ENCODE results near the gene ADAMTSL2. TPM values are rescaled to one million over a fixed set of nuclear protein-coding genes. Genes with fewer than 3 reads are reported as not detected.

Gene ADAMTSL2
- polyA plus RNA-seq, 1 donor (not counting 4 experiments of a cell fraction or from before 2014, with no cell fraction given) = not detected

GRCh38 chr9:133612816-133613215 is 78.3 kb downstream of the ADAMTSL2 start:
- no peak overlapping the region for H3K9ac ChIP-seq (ENCODE audit: control insufficient read depth, extremely low read depth, insufficient read depth, low read length)
- H3K9me3 ChIP-seq (ENCODE audit: control insufficient read depth, low read depth, low read length) = no peaks in the 10 kb centered on the region
- no peak overlapping the region for H3K27ac ChIP-seq (ENCODE audit: control insufficient read depth, insufficient read depth, low read length)
- no peak overlapping the region for H2AFZ ChIP-seq (ENCODE audit: control insufficient read depth, low read length)
- no peak for TF ChIP-seq EZH2 (IDR thresholded peaks at IDR 0.05; ENCODE audit: low read length)
- no peak for TF ChIP-seq CTCF (optimal IDR thresholded peaks at IDR 0.05 in 1 of 3, IDR thresholded peaks at IDR 0.05 in 1 of 3, conservative IDR thresholded peaks at IDR 0.05 in 1 of 3; ENCODE audit: extremely low read depth in 1 of 3, insufficient read depth in 2 of 3, low read length in 3 of 3)
- peaks cover 59% of the 10 kb centered on the region for H3K27me3 ChIP-seq (ENCODE audit: control insufficient read depth, extremely low read depth, insufficient read depth, low read length)
- H3K79me2 ChIP-seq (ENCODE audit: control insufficient read depth, insufficient read depth, low read length) = no peaks in the 10 kb centered on the region
- no peaks in the 10 kb centered on the region for H3K36me3 ChIP-seq (ENCODE audit: control insufficient read depth in 2 of 2, extremely low read depth in 1 of 2, insufficient read depth in 2 of 2, low read length in 2 of 2)
- dilution Hi-C loops (cut with MboI; ENCODE audit: extremely low pct_ligation_motif_present, low sequenced_read_pairs) = no loop called here
- no peak overlapping the region for H3K4me3 ChIP-seq (ENCODE audit: control insufficient read depth in 2 of 3, extremely low read depth in 1 of 3, insufficient read depth in 2 of 3, low read depth in 1 of 3, low read length in 3 of 3)
- H3K9me1 ChIP-seq (ENCODE audit: control insufficient read depth, extremely low read depth, insufficient read depth, low read length) = no peaks in the 10 kb centered on the region
- DNase-seq (ENCODE audit: low read depth, low spot score) (no peak), FAIRE-seq (no peak)
- H4K20me1 ChIP-seq (ENCODE audit: control insufficient read depth, extremely low read depth, insufficient read depth, low read length) = no peaks in the 10 kb centered on the region
- no peaks in the 10 kb centered on the region for H3K4me1 ChIP-seq (ENCODE audit: control insufficient read depth, extremely low read depth, insufficient read depth, low read length)
- H3K4me2 ChIP-seq (ENCODE audit: control insufficient read depth, extremely low read depth, insufficient read depth, low read depth, low read length) = no peak overlapping the region

- TF ChIP-seq CTCF (optimal IDR thresholded peaks at IDR 0.05 in 1 of 3, IDR thresholded peaks at IDR 0.05 in 1 of 3, conservative IDR thresholded peaks at IDR 0.05 in 1 of 3; ENCODE audit: extremely low read depth in 1 of 3, insufficient read depth in 2 of 3, low read length in 3 of 3) = no peak
- TF ChIP-seq EZH2 (IDR thresholded peaks at IDR 0.05; ENCODE audit: low read length) = no peak
- H3K36me3 ChIP-seq (ENCODE audit: control insufficient read depth in 2 of 2, extremely low read depth in 1 of 2, insufficient read depth in 2 of 2, low read length in 2 of 2) = no peaks in the 10 kb centered on the region
- no peaks in the 10 kb centered on the region for H3K79me2 ChIP-seq (ENCODE audit: control insufficient read depth, insufficient read depth, low read length)
- H2AFZ ChIP-seq (ENCODE audit: control insufficient read depth, low read length) = no peak overlapping the region
- dilution Hi-C loops (cut with MboI; ENCODE audit: extremely low pct_ligation_motif_present, low sequenced_read_pairs) = no loop called here
- no peaks in the 10 kb centered on the region for H3K9me1 ChIP-seq (ENCODE audit: control insufficient read depth, extremely low read depth, insufficient read depth, low read length)
- DNase-seq (ENCODE audit: low read depth, low spot score) (no peak), FAIRE-seq (no peak)
- no peak overlapping the region for H3K4me3 ChIP-seq (ENCODE audit: control insufficient read depth in 2 of 3, extremely low read depth in 1 of 3, insufficient read depth in 2 of 3, low read depth in 1 of 3, low read length in 3 of 3)
- no peaks in the 10 kb centered on the region for H3K9me3 ChIP-seq (ENCODE audit: control insufficient read depth, low read depth, low read length)
- H4K20me1 ChIP-seq (ENCODE audit: control insufficient read depth, extremely low read depth, insufficient read depth, low read length) = no peaks in the 10 kb centered on the region
- H3K4me2 ChIP-seq (ENCODE audit: control insufficient read depth, extremely low read depth, insufficient read depth, low read depth, low read length) = no peak overlapping the region
- H3K27me3 ChIP-seq (ENCODE audit: control insufficient read depth, extremely low read depth, insufficient read depth, low read length) = peaks cover 57% of the 10 kb centered on the region
- no peak overlapping the region for H3K27ac ChIP-seq (ENCODE audit: control insufficient read depth, insufficient read depth, low read length)
- H3K4me1 ChIP-seq (ENCODE audit: control insufficient read depth, extremely low read depth, insufficient read depth, low read length) = no peaks in the 10 kb centered on the region
- no peak overlapping the region for H3K9ac ChIP-seq (ENCODE audit: control insufficient read depth, extremely low read depth, insufficient read depth, low read length)
Measured at GRCh38 chr9:133613432-133613831, 78.9 kb downstream of the ADAMTSL2 start.
